Raji (cell line): ENCODE results near the gene GNG7.

ENCODE experiments used
- POLR2A ChIP-seq: IDR thresholded peaks from 2 replicates; pipeline ENCODE4 v1.6.1; 2011; ENCODE audit warnings: low read depth, low read length, control low read depth; ENCODE audit not compliant: insufficient read depth

GNG7 gene

GRCh38 chr19:2702170-2703076 lies at the start of gene GNG7:
GNG7 (minus strand) TSS chr19:2702694; CDS start chr19:2520688, 182,006 bp downstream.
- peak; percentile 72 for TF ChIP-seq POLR2A

DNA sequence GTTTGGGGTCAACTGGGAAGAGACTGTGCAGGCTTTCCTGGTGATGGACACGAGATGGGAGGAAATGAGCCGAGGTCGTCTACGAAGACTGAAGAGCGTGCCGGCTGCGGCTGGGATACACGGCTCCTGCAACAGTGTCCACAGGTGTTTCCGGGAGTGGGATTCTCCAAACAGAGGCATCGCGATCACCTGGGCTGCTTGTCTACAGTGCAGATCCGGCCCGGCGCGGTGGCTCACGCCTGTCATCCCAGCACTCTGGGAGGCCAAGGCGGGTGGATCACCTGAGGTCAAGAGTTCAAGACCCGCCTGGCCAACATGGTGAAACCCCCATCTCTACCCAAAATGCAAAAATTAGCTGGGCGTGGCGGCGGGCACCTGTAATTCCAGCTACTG lies 48.9 kb upstream of the GNG7 start:
- no peak for TF ChIP-seq POLR2A

DNA sequence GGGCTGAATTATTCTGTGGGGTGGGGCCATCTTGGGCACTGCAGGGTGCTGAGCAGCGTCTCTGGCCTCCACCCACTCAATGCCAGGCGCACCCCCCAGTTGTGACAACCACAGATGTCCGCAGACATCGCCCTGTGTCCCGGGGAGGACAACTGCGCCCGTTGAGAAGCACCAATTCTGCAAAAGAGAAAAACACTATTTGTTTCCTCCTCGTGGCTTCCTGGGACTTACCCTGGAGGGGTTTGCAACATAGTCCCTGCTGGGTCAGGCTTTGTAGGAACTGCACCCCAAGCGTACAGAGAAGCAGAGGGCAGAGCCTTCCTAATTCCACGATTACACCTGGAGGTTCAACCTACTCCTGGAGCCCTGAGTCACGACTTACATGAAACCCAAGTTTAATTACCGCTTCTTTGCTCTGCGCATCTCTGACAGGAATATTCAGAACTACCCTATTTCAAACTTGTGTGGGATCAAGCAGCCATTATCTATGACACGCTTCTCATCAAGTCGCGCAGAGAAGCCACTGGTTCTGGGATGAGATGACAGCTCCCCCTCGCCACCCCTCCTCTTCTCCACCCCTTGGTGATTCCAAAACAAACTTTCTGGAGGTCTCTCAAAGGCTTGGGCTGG lies 48.4 kb upstream of the GNG7 start:
- TF ChIP-seq POLR2A: no peak

GRCh38 chr19:2747349-2747748 lies 44.9 kb upstream of the GNG7 start:
- no peak for TF ChIP-seq POLR2A

- no peak for TF ChIP-seq POLR2A
These were observed 41.6 kb upstream of the GNG7 start for GRCh38 chr19:2744113-2744512.

DNA sequence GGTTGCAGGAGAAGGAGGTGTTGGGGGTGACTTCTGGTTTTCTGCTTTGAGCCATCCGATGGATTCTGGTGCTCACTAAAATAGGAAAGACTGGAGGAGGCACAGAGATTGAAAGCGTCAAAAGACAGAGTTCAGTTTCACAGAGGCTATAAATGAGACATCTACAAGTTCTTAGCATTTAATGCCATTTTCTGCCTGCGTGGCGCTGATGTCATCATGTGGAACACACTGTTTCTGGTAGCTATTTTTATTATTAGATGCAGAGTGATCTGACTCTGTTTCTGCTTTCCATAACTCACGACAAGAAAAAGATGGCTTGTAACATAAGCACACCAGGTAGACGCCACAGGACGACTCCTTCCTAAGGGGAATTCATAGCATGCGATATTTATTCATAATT lies 40.6 kb upstream of the GNG7 start:
- no peak for TF ChIP-seq POLR2A

- TF ChIP-seq POLR2A: no peak
These were observed 37.8 kb upstream of the GNG7 start for GRCh38 chr19:2740314-2740656.

GRCh38 chr19:2739602-2740313 lies 37.3 kb upstream of the GNG7 start, which contains the start of gene SLC39A3:
SLC39A3 (minus strand) TSS chr19:2740017; CDS start chr19:2737257, 2,760 bp downstream.
- peak; percentile 52; the same call in 1 of the 2 replicates for TF ChIP-seq POLR2A

GRCh38 chr19:2736550-2737190 lies 34.2 kb upstream of the GNG7 start:
- no peak for TF ChIP-seq POLR2A

DNA sequence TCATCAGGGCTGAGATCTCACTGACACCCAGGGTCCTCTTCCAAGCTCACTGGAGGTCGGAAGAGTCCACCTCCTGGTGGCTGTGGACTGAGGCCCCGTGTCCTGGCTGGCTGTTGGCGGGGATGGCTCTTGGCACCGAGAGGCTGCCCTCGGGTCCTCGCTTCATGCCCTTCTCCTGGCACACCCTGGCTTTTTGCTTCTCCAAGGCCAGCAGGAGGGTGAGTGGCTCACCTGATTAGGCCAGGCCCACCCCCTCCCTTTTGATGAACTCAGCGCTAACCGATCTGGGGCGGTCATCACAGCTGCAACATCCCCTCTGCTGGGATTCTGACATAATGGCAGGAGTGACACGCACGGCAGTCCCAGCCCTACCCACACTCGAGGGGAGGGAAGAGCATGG lies 32.9 kb upstream of the GNG7 start:
- TF ChIP-seq POLR2A: no peak

DNA sequence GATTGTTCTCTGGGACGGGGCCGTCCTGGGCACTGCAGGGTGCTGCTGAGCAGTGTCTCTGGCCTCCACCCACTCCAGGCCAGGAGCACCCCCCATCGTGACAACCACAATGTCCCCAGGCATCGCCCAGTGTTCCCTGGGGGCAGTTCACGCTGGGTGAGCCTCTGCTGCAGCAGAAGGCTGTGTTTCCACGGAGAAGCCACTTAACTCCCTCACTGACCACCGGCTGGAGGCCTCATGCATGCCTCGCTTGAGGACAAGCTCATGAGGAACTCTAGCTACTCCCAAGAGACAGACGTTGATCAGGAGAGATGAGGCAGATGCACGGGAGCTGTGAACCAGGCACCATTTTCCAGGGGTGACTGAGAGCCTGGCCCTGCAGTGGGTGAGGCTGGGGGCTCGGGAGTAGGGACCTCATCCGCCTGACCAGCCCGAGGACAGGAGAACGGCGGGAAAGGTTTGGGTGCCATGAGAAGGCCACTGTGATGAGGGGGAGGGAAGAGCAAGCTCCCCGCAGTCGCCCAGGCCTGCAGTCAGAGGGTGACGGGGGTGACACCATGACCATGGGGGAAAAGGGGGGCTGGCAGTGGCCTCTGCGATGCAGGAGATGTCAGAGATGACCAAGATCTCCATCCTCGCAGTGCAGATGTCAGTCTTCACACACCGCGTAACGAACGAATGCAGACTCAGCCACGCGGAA lies 32.2 kb upstream of the GNG7 start:
- no peak for TF ChIP-seq POLR2A

- TF ChIP-seq POLR2A: no peak
These were observed 31.6 kb upstream of the GNG7 start for GRCh38 chr19:2733930-2734588.

GRCh38 chr19:2732883-2733282 lies 30.4 kb upstream of the GNG7 start:
- no peak for TF ChIP-seq POLR2A

GRCh38 chr19:2732157-2732725 lies 29.7 kb upstream of the GNG7 start:
- no peak for TF ChIP-seq POLR2A
